GM19438 (cell line): ENCODE results near the gene KCNH6.

Source experiments
- ATAC-seq: cut with Tn5 transposase; IDR thresholded peaks from one replicate; pipeline ENCODE4 v1.9.1; 2021; ENCODE audit warnings: low read depth; ENCODE audit not compliant: unreplicated experiment

KCNH6 gene, protein sequence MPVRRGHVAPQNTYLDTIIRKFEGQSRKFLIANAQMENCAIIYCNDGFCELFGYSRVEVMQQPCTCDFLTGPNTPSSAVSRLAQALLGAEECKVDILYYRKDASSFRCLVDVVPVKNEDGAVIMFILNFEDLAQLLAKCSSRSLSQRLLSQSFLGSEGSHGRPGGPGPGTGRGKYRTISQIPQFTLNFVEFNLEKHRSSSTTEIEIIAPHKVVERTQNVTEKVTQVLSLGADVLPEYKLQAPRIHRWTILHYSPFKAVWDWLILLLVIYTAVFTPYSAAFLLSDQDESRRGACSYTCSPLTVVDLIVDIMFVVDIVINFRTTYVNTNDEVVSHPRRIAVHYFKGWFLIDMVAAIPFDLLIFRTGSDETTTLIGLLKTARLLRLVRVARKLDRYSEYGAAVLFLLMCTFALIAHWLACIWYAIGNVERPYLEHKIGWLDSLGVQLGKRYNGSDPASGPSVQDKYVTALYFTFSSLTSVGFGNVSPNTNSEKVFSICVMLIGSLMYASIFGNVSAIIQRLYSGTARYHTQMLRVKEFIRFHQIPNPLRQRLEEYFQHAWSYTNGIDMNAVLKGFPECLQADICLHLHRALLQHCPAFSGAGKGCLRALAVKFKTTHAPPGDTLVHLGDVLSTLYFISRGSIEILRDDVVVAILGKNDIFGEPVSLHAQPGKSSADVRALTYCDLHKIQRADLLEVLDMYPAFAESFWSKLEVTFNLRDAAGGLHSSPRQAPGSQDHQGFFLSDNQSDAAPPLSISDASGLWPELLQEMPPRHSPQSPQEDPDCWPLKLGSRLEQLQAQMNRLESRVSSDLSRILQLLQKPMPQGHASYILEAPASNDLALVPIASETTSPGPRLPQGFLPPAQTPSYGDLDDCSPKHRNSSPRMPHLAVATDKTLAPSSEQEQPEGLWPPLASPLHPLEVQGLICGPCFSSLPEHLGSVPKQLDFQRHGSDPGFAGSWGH

GRCh38 chr17:63523253-63523855 is at the start of gene KCNH6:
KCNH6 (plus strand) TSS chr17:63523358; CDS start chr17:63523414, 56 bp downstream.
- no peak for ATAC-seq

GRCh38 chr17:63474174-63474573 is 49.0 kb upstream of the KCNH6 start:
- no peak for ATAC-seq

DNA sequence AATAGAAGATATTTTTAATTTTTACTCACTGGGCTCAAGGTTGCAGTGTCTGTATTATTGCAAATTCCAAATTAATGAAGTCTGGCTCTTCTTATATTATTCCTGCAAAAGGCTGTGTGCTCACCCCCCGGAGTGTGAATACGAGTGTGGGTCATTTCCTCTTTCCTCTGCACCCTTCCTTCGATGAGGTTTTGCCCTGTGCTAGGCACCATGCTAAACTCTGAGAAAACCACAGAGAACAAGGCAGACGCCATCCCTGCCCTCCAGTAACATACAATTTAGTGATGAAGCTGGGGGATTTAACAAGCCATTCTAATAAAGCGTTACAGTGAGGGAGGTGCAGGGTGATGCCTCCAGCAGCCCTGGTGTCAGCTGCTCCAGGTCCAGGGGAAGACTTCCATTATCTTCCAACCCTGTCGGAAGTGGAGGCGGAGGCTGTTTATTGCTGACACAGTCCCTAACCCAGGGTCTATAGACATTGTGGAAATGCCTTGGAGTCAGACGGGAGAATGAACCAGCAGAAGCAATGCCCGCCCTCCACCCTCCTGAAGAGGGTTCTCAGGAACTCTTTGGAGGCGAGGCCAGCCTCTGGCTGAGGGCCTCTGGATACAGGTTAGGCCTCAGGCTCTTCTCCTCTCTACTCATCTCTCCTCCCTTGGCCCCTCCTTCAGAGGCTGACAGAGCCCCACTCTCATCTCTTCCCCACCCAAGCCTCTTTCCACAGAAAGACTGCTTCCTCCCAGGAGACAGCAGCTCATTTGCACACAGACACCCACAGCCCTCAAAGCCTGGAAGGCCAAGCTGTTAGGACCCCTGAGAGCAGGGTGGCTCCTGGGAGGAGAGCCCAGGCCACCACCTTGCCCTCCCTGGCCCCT is 48.3 kb upstream of the KCNH6 start:
- ATAC-seq = no peak

GRCh38 chr17:63475491-63476412 is 47.4 kb upstream of the KCNH6 start:
- no peak for ATAC-seq

DNA sequence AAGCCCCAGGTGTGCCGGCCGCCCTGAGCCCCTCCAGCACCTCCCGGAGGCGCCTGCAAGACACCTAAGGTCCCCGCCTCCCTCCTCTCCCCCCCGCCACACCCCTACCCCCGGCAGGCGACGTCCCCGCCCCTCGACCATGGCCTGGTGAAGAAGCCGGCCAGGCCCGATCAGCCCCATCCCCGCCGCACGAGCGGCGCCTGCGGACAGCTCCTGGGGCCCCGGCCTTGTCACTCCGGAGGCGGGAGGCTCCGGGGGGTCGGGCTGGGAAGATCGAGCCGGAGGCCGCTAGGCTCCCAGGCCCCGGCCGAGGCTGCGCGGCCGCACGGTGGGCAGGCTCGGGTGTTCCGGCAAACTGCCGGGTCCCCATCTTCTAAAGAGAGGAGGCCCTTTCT is 46.7 kb upstream of the KCNH6 start:
- no peak for ATAC-seq

DNA sequence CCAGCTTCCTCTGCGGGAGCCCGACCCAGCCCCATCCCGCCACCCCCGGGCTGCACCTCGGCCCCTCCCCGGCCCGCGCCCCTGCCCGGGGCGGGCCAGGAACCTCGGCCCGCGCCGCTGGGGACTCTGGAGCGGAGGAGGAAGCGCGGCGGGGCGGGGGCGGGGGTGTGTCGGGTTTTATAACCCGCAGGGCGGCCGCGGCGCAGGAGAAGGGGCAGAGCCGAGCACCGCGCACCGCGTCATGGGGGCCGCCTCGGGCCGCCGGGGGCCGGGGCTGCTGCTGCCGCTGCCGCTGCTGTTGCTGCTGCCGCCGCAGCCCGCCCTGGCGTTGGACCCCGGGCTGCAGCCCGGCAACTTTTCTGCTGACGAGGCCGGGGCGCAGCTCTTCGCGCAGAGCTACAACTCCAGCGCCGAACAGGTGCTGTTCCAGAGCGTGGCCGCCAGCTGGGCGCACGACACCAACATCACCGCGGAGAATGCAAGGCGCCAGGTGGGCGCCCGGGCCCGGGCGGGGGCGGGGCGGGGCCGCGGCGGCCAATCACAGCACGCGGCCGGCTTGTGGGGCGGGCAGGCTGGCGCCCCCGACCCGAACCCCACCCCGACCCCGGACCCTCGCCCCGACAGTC is 46.2 kb upstream of the KCNH6 start, which contains the start of gene ACE:
Gene ACE, plus strand, starts transcription at position 208 of the 626 bp plus-strand sequence. Its CDS starts 34 bp downstream, at position 242.
- ATAC-seq = no peak

- ATAC-seq = no peak
These were observed 45.4 kb upstream of the KCNH6 start for GRCh38 chr17:63477480-63478440.

- peak; percentile 67 for ATAC-seq
These were observed 44.2 kb upstream of the KCNH6 start for GRCh38 chr17:63478814-63479494.

GRCh38 chr17:63479495-63480184 is 43.5 kb upstream of the KCNH6 start:
- ATAC-seq = no peak

DNA sequence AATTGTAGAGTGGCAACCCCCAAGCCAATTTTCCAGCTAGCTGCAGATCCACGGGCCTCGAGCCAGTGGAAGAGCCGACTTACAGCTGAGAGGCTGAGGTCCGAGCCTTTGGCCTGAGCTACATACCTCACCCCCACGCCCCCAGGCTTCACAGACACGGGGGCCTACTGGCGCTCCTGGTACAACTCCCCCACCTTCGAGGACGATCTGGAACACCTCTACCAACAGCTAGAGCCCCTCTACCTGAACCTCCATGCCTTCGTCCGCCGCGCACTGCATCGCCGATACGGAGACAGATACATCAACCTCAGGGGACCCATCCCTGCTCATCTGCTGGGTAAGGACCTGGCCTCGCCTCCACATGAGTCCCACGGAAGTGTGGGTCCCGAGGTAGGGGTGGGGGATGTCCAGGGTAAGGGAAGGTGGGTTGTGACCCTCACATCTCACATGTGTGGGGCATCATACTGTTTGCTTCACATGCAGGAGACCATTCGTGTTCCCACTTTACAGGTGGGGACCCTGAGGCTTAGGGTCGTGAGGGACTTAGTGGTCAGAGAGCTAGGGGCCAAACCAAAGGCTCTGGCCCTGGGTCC is 42.9 kb upstream of the KCNH6 start:
- no peak for ATAC-seq

DNA sequence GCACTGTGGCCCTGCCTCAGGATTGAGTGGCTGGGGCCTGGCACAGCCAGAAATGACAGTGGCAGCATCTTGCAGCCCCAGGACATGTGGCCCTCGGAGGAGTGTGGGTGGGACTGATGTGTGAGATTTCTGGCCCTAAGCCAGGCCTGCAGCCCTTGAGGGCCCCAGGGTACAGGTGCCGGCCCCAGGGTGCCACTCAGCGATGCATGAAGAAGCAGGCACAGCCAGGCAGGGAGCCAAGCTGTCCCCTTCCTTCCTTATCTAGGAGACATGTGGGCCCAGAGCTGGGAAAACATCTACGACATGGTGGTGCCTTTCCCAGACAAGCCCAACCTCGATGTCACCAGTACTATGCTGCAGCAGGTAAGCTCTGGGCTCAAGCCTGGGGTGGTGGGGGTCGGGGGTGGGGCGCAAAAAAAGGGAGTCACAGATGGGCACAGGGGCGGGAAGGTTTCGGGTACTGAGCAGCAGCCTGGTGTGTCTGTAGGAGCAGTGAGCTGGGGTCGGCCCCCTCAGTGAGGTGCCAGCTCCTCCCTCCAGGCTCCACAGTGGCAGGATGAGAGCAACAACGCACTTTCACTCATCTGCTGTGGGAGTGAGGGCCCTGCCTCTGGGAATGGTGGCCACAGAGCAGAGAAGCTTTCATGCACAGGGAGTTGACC is 42.2 kb upstream of the KCNH6 start:
- no peak for ATAC-seq

GRCh38 chr17:63481488-63481870 is 41.7 kb upstream of the KCNH6 start:
- ATAC-seq = no peak

- no peak for ATAC-seq
These were observed 40.6 kb upstream of the KCNH6 start for GRCh38 chr17:63482509-63482908.

DNA sequence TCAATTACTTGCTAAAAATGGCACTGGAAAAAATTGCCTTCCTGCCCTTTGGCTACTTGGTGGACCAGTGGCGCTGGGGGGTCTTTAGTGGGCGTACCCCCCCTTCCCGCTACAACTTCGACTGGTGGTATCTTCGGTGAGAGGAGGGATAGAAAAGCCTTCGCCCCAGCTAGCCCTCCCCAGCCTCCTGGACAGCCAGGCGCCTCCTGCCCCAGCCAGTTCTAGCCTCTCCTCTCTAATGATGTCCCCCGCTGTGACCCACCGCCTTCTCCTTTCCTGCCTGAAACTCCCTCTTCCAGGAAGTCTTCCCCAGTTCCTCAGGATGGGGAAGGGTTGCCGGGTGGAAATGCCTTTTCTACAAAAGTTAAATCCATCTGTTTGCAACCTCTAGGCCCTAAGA is 40.1 kb upstream of the KCNH6 start:
- no peak for ATAC-seq
